GM23248 (cell line): ENCODE results near the gene MEF2B. TPM values are rescaled to one million over a fixed set of nuclear protein-coding genes. Genes with fewer than 3 reads are reported as not detected.

Source experiments
- DNase-seq: peaks from one replicate; pipeline ENCODE4 v3.0.0-alpha.2; 2015
- H2AFZ ChIP-seq: fragments of 200-600 bp; sonication (generic); 2 replicates; pipeline ENCODE4 v1.6.1; 2016; ENCODE audit warnings: antibody characterized with exemption
- H3F3A ChIP-seq: fragments of 200-600 bp; sonication (generic); 2 replicates; pipeline ENCODE4 v1.6.1; 2016; ENCODE audit warnings: mild to moderate bottlenecking, antibody characterized with exemption, mixed run types; ENCODE audit not compliant: insufficient read depth
- H3K27ac ChIP-seq: fragments of 200-600 bp; sonication (generic); 2 replicates; pipeline ENCODE4 v1.5.1; 2016; ENCODE audit warnings: mild to moderate bottlenecking
- H3K27me3 ChIP-seq: fragments of 200-600 bp; sonication (generic); replicated peaks from 2 replicates; pipeline ENCODE4 v1.6.1; 2016; ENCODE audit warnings: mild to moderate bottlenecking; ENCODE audit not compliant: insufficient read depth
- H3K36me3 ChIP-seq: fragments of 200-600 bp; sonication (generic); 2 replicates; pipeline ENCODE4 v1.6.1; 2016; ENCODE audit warnings: low read depth, mild to moderate bottlenecking
- H3K4me1 ChIP-seq: fragments of 200-600 bp; sonication (generic); 2 replicates; pipeline ENCODE4 v1.6.1; 2016; ENCODE audit warnings: mild to moderate bottlenecking; ENCODE audit not compliant: insufficient read depth
- H3K4me2 ChIP-seq: fragments of 200-600 bp; sonication (generic); one replicate; pipeline ENCODE4 v1.6.1; 2016; ENCODE audit warnings: mild to moderate bottlenecking; ENCODE audit not compliant: unreplicated experiment
- H3K4me3 ChIP-seq: fragments of 200-600 bp; sonication (generic); 2 replicates; pipeline ENCODE4 v1.5.1; 2016; ENCODE audit warnings: mild to moderate bottlenecking
- H3K79me2 ChIP-seq: fragments of 200-600 bp; sonication (generic); 2 replicates; pipeline ENCODE4 v1.6.1; 2016; ENCODE audit warnings: mild to moderate bottlenecking; ENCODE audit not compliant: insufficient read depth
- H3K9ac ChIP-seq: fragments of 200-600 bp; sonication (generic); 2 replicates; pipeline ENCODE4 v1.6.1; 2016; ENCODE audit warnings: mild to moderate bottlenecking
- H3K9me2 ChIP-seq: fragments of 200-600 bp; sonication (generic); 2 replicates; pipeline ENCODE4 v1.6.1; 2016; ENCODE audit warnings: mixed run types, mild to moderate bottlenecking, moderate library complexity; ENCODE audit not compliant: insufficient read depth
- H3K9me3 ChIP-seq: fragments of 200-600 bp; sonication (generic); one replicate; pipeline ENCODE4 v1.6.1; 2017; ENCODE audit warnings: low read depth
- H4K20me1 ChIP-seq: fragments of 200-600 bp; sonication (generic); 2 replicates; pipeline ENCODE4 v1.6.0; 2016; ENCODE audit not compliant: insufficient read depth
- EZH2 ChIP-seq: fragments of 200-600 bp; sonication (generic); IDR thresholded peaks from 2 replicates; pipeline ENCODE4 v1.6.1; 2018; ENCODE audit warnings: antibody characterized with exemption, mild to moderate bottlenecking; ENCODE audit not compliant: insufficient read depth, poor library complexity, severe bottlenecking
- EZH2phosphoT487 ChIP-seq: fragments of 200-600 bp; sonication (generic); IDR thresholded peaks from 2 replicates; pipeline ENCODE4 v1.6.1; 2018; ENCODE audit warnings: antibody characterized with exemption, moderate library complexity, mild to moderate bottlenecking, low read depth; ENCODE audit not compliant: insufficient read depth
- WGBS, 2 experiments: methylation state at CpG; one replicate each; pipeline ENCODE4 v1.1.6; 2015 to 2017; ENCODE audit warnings: low lambda C conversion rate in 2 of 2, low coverage in 1 of 2; ENCODE audit errors: missing lambda C conversion rate in 2 of 2; 5-methylcytosine and 5-hydroxymethylcytosine counted together
- in situ Hi-C: fragments of 300-500 bp; cut with MboI; formaldehyde crosslinking; loops from 2 replicates; pipeline ENCODE4 v1.15.0; 2020
- polyA plus RNA-seq: library from polyadenylated mRNA; unstranded; fragments of >200 nt; fragmentation: Nextera tagmentation; extraction: Ambion mirVana; gene quantifications from 2 replicates; pipeline ENCODE4 v1.2.1, GENCODE V29; 2016
- total RNA-seq: library from RNA; depleted of rRNA; stranded (reverse); fragments of >200 nt; shearing (Covaris generic); gene quantifications from 2 replicates; pipeline ENCODE4 v1.2.3, GENCODE V29; 2014; rRNA removed

Gene MEF2B
- total and polyA plus RNA-seq, 2 experiments from 2014 or later = 0.20 to 0.22 TPM

DNA sequence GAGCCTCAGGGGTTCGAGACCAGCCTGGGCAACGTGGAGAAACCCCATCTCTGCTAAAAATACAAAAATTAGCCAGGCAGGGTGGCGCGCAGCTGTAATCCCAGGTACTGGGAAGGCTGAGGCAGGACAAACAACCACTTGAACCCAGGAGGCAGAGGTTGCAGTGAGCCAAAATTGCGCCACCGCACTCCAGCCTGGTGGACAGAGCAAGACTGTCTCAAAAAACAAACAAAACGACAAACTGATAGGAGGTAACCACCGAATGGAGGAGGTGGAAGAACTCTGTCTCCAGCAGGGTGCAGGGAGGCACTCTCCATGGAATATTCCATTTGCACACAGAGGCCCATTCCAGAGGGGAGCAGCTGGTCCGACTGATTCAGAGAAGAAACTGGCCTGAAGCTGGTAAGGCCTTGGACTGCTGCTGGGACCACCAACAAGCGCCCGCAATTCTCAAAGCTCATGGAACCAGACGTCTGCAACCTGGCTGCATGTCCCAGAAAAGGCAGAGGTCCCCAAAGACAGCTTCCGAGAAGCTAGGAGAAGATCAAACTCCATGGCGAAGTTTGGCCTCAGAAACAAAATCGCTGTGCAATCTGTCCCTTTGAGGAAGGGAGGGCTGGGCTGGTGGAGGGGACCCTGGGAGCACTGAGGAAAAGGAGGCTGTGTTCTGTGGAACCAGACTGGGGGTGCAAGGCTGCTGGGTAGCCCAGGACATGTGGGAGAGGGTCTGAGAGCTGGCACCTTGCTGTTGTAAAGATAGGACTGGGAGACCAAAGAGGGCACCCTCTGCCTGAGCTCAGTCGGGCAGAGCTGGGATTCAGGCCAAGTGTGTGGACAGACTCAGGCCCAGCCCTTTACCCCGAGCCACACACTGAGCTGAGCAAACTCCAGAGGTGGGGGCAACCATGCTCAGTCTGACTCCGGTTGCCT is 71.1 kb downstream of the MEF2B start:
- no peaks in the 10 kb centered on the region for H3K27me3 ChIP-seq
- in situ Hi-C loops = no loop called here
- no peaks in the 10 kb centered on the region for H3K79me2 ChIP-seq
- no peak for TF ChIP-seq EZH2phosphoT487
- TF ChIP-seq EZH2 = no peak
- H3K4me1 ChIP-seq = no peaks in the 10 kb centered on the region
- H3K9ac ChIP-seq = no peak overlapping the region
- no peak overlapping the region for H3K4me2 ChIP-seq
- no peaks in the 10 kb centered on the region for H4K20me1 ChIP-seq
- H3F3A ChIP-seq = no peaks in the 10 kb centered on the region
- H3K4me3 ChIP-seq = no peak overlapping the region
- no peaks in the 10 kb centered on the region for H3K9me3 ChIP-seq
- no peaks in the 10 kb centered on the region for H3K36me3 ChIP-seq
- no peaks in the 10 kb centered on the region for H3K9me2 ChIP-seq
- 81 to 83% methylated on average over 18 of the region's 18 CpGs for WGBS, 2 experiments
- DNase-seq = no peak
- no peak overlapping the region for H3K27ac ChIP-seq
- H2AFZ ChIP-seq = no peak overlapping the region

- Histone ChIP-seq H3F3A (no peaks in the 10 kb centered on the region), H3K79me2 (no peaks in the 10 kb centered on the region), H3K4me1 (no peaks in the 10 kb centered on the region), H3K9me3 (no peaks in the 10 kb centered on the region), H3K27ac (no peak overlapping the region), H3K4me2 (no peak overlapping the region), H3K9ac (no peak overlapping the region), H3K36me3 (no peaks in the 10 kb centered on the region), H2AFZ (no peak overlapping the region), H3K4me3 (no peak overlapping the region), H4K20me1 (no peaks in the 10 kb centered on the region), H3K27me3 (no peaks in the 10 kb centered on the region), H3K9me2 (no peaks in the 10 kb centered on the region)
- TF ChIP-seq EZH2phosphoT487 (no peak), EZH2 (no peak)
- DNase-seq = no peak
- in situ Hi-C loops = no loop called here
- WGBS, 2 experiments = 84 to 91% methylated on average over 9 of the region's 9 CpGs
These were observed 71.9 kb downstream of the MEF2B start for GRCh38 chr19:19098084-19098702.

GRCh38 chr19:19096641-19097627 is 73.1 kb downstream of the MEF2B start:
- in situ Hi-C loops = no loop called here
- Histone ChIP-seq H3K4me1 (no peaks in the 10 kb centered on the region), H3F3A (no peaks in the 10 kb centered on the region), H3K27ac (no peak overlapping the region), H3K79me2 (no peaks in the 10 kb centered on the region), H3K27me3 (no peaks in the 10 kb centered on the region), H3K4me3 (no peak overlapping the region), H3K9me2 (no peaks in the 10 kb centered on the region), H3K9ac (no peak overlapping the region), H3K36me3 (no peaks in the 10 kb centered on the region), H2AFZ (no peak overlapping the region), H3K4me2 (no peak overlapping the region), H3K9me3 (no peaks in the 10 kb centered on the region), H4K20me1 (no peaks in the 10 kb centered on the region)
- DNase-seq = no peak
- TF ChIP-seq EZH2phosphoT487 (no peak), EZH2 (no peak)
- 93 to 97% methylated on average over 23 to 24 of the region's 24 CpGs for WGBS, 2 experiments

- Histone ChIP-seq H3K79me2 (no peaks in the 10 kb centered on the region), H3F3A (no peaks in the 10 kb centered on the region), H3K4me1 (no peaks in the 10 kb centered on the region), H4K20me1 (no peaks in the 10 kb centered on the region), H3K36me3 (no peaks in the 10 kb centered on the region), H3K4me3 (no peak overlapping the region), H3K27me3 (no peaks in the 10 kb centered on the region), H3K9me2 (no peaks in the 10 kb centered on the region), H3K27ac (no peak overlapping the region), H2AFZ (no peak overlapping the region), H3K9ac (no peak overlapping the region), H3K9me3 (no peaks in the 10 kb centered on the region), H3K4me2 (no peak overlapping the region)
- in situ Hi-C loops = no loop called here
- no peak for DNase-seq
- WGBS, 2 experiments = 77 to 82% methylated on average over 11 of the region's 11 CpGs
- no peak for TF ChIP-seq EZH2
- no peak for TF ChIP-seq EZH2phosphoT487
These were observed 74.4 kb downstream of the MEF2B start for GRCh38 chr19:19095691-19096090.

Other genes with a start within 250 kb of the MEF2B start
- gene HOMER3, start 229.0 kb downstream of the MEF2B start, total RNA-seq = 107 and 134 TPM in 2 replicates
- 64.6 and 65.1 TPM in 2 replicates for gene HOMER3, start 229.0 kb downstream of the MEF2B start, polyA plus RNA-seq
- 27.6 and 29.7 TPM in 2 replicates for gene SUGP2, start 136.7 kb downstream of the MEF2B start, total RNA-seq
- 26.7 and 28.8 TPM in 2 replicates for gene SUGP2, start 136.7 kb downstream of the MEF2B start, polyA plus RNA-seq
- 43.1 and 45.0 TPM in 2 replicates for gene ARMC6, start 136.7 kb downstream of the MEF2B start, total RNA-seq
- gene ARMC6, start 136.7 kb downstream of the MEF2B start, polyA plus RNA-seq = 23.9 and 26.0 TPM in 2 replicates
- gene SLC25A42, start 106.3 kb downstream of the MEF2B start, total RNA-seq = 6.9 and 7.3 TPM in 2 replicates
- 4.8 and 5.9 TPM in 2 replicates for gene SLC25A42, start 106.3 kb downstream of the MEF2B start, polyA plus RNA-seq
- gene TMEM161A, start 31.8 kb downstream of the MEF2B start, total RNA-seq = 33.7 and 36.8 TPM in 2 replicates
- gene TMEM161A, start 31.8 kb downstream of the MEF2B start, polyA plus RNA-seq = 29.1 and 32.5 TPM in 2 replicates
- 9.7 and 14.7 TPM in 2 replicates for gene BORCS8, start 21.9 kb upstream of the MEF2B start, total RNA-seq
- 23.1 and 24.5 TPM in 2 replicates for gene BORCS8, start 21.9 kb upstream of the MEF2B start, polyA plus RNA-seq
- 30.6 and 42.6 TPM in 2 replicates for gene RFXANK, start 22.0 kb upstream of the MEF2B start, total RNA-seq
- gene RFXANK, start 22.0 kb upstream of the MEF2B start, polyA plus RNA-seq = 44.5 and 55.9 TPM in 2 replicates
- 14.3 and 19.5 TPM in 2 replicates for gene NR2C2AP, start 33.2 kb upstream of the MEF2B start, total RNA-seq
- 13.5 and 14.2 TPM in 2 replicates for gene NR2C2AP, start 33.2 kb upstream of the MEF2B start, polyA plus RNA-seq
- not detected in 2 replicates for gene NCAN, start 41.7 kb upstream of the MEF2B start, total RNA-seq
- gene NCAN, start 41.7 kb upstream of the MEF2B start, polyA plus RNA-seq = not detected in 2 replicates
- 1.9 and 5.7 TPM in 2 replicates for gene TM6SF2, start 103.0 kb upstream of the MEF2B start, total RNA-seq
- 2.1 and 4.0 TPM in 2 replicates for gene TM6SF2, start 103.0 kb upstream of the MEF2B start, polyA plus RNA-seq
- 25.6 and 26.6 TPM in 2 replicates for gene SUGP1, start 150.2 kb upstream of the MEF2B start, total RNA-seq
- gene SUGP1, start 150.2 kb upstream of the MEF2B start, polyA plus RNA-seq = 50.5 and 55.6 TPM in 2 replicates
- gene MAU2, start 150.6 kb upstream of the MEF2B start, total RNA-seq = 25.4 and 25.7 TPM in 2 replicates
- gene MAU2, start 150.6 kb upstream of the MEF2B start, polyA plus RNA-seq = 22.2 and 23.0 TPM in 2 replicates
- gene GATAD2A, start 235.4 kb upstream of the MEF2B start, total RNA-seq = 42.7 and 52.1 TPM in 2 replicates
- 13.9 and 15.4 TPM in 2 replicates for gene GATAD2A, start 235.4 kb upstream of the MEF2B start, polyA plus RNA-seq